Activated CD4-positive, alpha-beta T cell treated with anti-CD3 and anti-CD28 coated beads, Interleukin-2, amount 50 U/mL, for 24 hours (primary cell): ENCODE data around the gene ATOSA.

Experiments used
- DNase-seq, 2 donors: peaks; one replicate each; pipeline ENCODE4 v3.0.0-alpha.2; 2020; ENCODE audit warnings: low read depth in 1 of 2, low spot score in 1 of 2

The ATOSA gene

GRCh38 chr15:52653431-52653964, 25.7 kb downstream of the ATOSA start:
- no peak for DNase-seq

DNA sequence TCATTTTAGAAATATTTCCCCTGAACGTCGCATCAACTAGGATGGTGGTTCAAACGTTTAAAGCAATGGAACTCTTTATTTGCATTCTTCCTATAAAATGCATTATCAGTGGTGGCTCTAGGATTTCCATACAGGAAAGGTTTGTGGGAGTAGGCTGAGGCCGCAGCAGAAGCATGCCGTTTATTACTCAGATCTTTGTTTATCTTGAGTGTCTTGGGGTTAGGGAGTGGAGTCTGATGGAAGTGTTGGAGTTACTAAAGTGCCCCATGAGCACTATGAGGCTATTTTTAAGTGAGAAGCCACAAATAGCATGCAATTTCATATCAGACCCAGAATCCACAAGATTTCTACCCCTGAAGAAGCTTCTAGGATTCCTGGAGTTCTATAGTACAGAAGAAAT, 26.2 kb downstream of the ATOSA start:
- DNase-seq: no peak

- no peak for DNase-seq
These were observed 26.9 kb downstream of the ATOSA start for GRCh38 chr15:52652286-52652685.

DNA sequence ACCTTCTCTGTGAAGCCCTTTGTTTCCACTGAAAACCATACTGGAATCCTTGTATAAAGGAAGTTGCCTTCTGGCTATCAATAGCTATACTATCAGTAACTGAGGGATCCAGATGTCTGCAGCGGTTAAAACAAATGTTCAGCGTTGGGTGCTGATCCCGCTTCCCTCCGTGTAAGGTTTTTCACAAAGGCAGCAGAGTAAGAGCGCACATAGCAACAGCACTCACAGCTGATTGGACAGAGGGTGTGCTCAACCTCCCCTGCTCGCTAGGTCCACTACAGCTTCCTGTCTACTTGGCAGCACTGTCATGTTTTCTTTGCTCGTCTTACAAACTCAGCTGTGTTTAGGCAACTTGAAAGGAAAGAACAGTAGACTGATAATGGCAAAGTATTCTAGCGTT, 27.3 kb downstream of the ATOSA start:
- peak in 1 of 2 donors; percentile 13 for DNase-seq

- no peak for DNase-seq
These were observed 28.1 kb downstream of the ATOSA start for GRCh38 chr15:52651114-52651513.

- DNase-seq: no peak
These were observed 29.5 kb downstream of the ATOSA start for GRCh38 chr15:52649686-52650085.

DNA sequence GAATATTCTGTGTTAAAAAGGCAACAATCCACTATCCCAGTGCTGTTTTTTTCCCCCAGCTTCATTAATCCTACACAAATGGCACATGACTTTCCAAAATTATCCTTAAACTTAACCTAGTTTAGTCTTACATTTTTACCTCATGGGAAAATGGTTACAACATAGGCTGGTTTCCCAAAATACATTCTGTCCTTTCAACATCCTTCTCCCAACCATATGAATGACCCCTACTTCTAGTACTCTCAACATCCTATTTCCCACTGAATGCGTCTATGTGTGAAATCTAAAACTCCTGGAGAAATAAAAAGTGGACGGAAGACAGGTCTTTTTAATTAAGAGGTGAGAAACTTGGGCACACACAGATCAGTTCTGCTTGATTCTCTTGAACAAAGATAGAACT, 33.3 kb downstream of the ATOSA start:
- no peak for DNase-seq

GRCh38 chr15:52642386-52643361, 36.5 kb downstream of the ATOSA start:
- DNase-seq: no peak

- no peak for DNase-seq
These were observed 42.7 kb downstream of the ATOSA start for GRCh38 chr15:52636459-52636858.

- DNase-seq: no peak
These were observed 43.3 kb downstream of the ATOSA start for GRCh38 chr15:52635908-52636307.
